IPS-11a (cell line): ENCODE data around the gene GABRA4.

Experiments used
- H3K4me3 ChIP-seq: one replicate; pipeline ENCODE4 v1.5.1; 2013; ENCODE audit warnings: low read depth, low read length, control low read depth

GABRA4 gene

GRCh38 chr4:46931981-46932380 is 61.4 kb downstream of the GABRA4 start:
- no peak overlapping the region for H3K4me3 ChIP-seq

GRCh38 chr4:46930891-46931290 is 62.5 kb downstream of the GABRA4 start:
- no peak overlapping the region for H3K4me3 ChIP-seq

- no peak overlapping the region for H3K4me3 ChIP-seq
Measured at GRCh38 chr4:46927201-46927600, 66.2 kb downstream of the GABRA4 start.

GRCh38 chr4:46924789-46925529 is 68.4 kb downstream of the GABRA4 start:
- H3K4me3 ChIP-seq = no peak overlapping the region

GRCh38 chr4:46922205-46922604 is 71.2 kb downstream of the GABRA4 start:
- H3K4me3 ChIP-seq = no peak overlapping the region

GRCh38 chr4:46909078-46909477 is 84.3 kb downstream of the GABRA4 start, which contains the start of gene COX7B2:
Gene COX7B2, minus strand, starts transcription at chr4:46909245. Its CDS starts 174,053 bp downstream, at chr4:46735192.
- no peak within 1 kb of the TSS for H3K4me3 ChIP-seq

GRCh38 chr4:46908148-46908547 is 85.2 kb downstream of the GABRA4 start:
- H3K4me3 ChIP-seq = no peak overlapping the region

GRCh38 chr4:46900082-46900481 is 93.3 kb downstream of the GABRA4 start:
- no peak overlapping the region for H3K4me3 ChIP-seq

GRCh38 chr4:46894826-46895225 is 98.6 kb downstream of the GABRA4 start:
- H3K4me3 ChIP-seq = no peak overlapping the region

GRCh38 chr4:46890056-46890455 is 103.3 kb downstream of the GABRA4 start:
- H3K4me3 ChIP-seq = no peak overlapping the region

GRCh38 chr4:46889410-46889809 is 104.0 kb downstream of the GABRA4 start:
- H3K4me3 ChIP-seq = no peak overlapping the region

- no peak overlapping the region for H3K4me3 ChIP-seq
Measured at GRCh38 chr4:46886711-46887110, 106.7 kb downstream of the GABRA4 start.

GRCh38 chr4:46878641-46879040 is 114.7 kb downstream of the GABRA4 start:
- H3K4me3 ChIP-seq = no peak overlapping the region

- no peak overlapping the region for H3K4me3 ChIP-seq
Measured at GRCh38 chr4:46874811-46875210, 118.6 kb downstream of the GABRA4 start.

- no peak overlapping the region for H3K4me3 ChIP-seq
Measured at GRCh38 chr4:46870411-46870810, 123.0 kb downstream of the GABRA4 start.
